ENCODE results near the gene MTRR.

MTRR gene

GRCh38 chr5:7869474-7870136 is 657 bp downstream of the MTRR start:
- no peaks in the 10 kb centered on the region for H3K9me3 Mint-ChIP-seq
- H3K27me3 Mint-ChIP-seq, result no peaks in the 10 kb centered on the region
- intact Hi-C loops (cut with micrococcal nuclease), result loop anchor here (10.0 kb wide), 1 partner anchor 585 kb away; no protein-coding TSS in a partner anchor
- peaks cover 68% of the 10 kb centered on the region for H3K36me3 Mint-ChIP-seq (ENCODE audit: low read depth)
- peak overlapping the region; percentile 82 for H3K27ac Mint-ChIP-seq
- peak overlapping the region; percentile 89 for H3K4me3 Mint-ChIP-seq
- peaks cover 61% of the 10 kb centered on the region for H3K4me1 Mint-ChIP-seq (ENCODE audit: low read depth)

- Mint-ChIP-seq H3K4me1 (ENCODE audit: low read depth) (peaks cover 65% of the 10 kb centered on the region), H3K27me3 (no peaks in the 10 kb centered on the region), H3K4me3 (no peak overlapping the region), H3K36me3 (ENCODE audit: low read depth) (peaks cover 65% of the 10 kb centered on the region), H3K9me3 (no peaks in the 10 kb centered on the region), H3K27ac (no peak overlapping the region)
- intact Hi-C loops (cut with micrococcal nuclease), result no loop called here
These were observed 2.7 kb downstream of the MTRR start for GRCh38 chr5:7871653-7872052.

GRCh38 chr5:7872517-7873130 is 3.7 kb downstream of the MTRR start:
- Mint-ChIP-seq H3K36me3 (ENCODE audit: low read depth) (peaks cover 74% of the 10 kb centered on the region), H3K4me3 (no peak overlapping the region), H3K4me1 (ENCODE audit: low read depth) (peaks cover 64% of the 10 kb centered on the region), H3K27ac (peak overlapping the region; percentile 26), H3K27me3 (no peaks in the 10 kb centered on the region), H3K9me3 (no peaks in the 10 kb centered on the region)
- intact Hi-C loops (cut with micrococcal nuclease), result no loop called here

- Mint-ChIP-seq H3K27me3 (no peaks in the 10 kb centered on the region), H3K4me3 (no peak overlapping the region), H3K36me3 (ENCODE audit: low read depth) (peaks cover 79% of the 10 kb centered on the region), H3K4me1 (ENCODE audit: low read depth) (peaks cover 64% of the 10 kb centered on the region), H3K27ac (peak overlapping the region; percentile 26), H3K9me3 (no peaks in the 10 kb centered on the region)
- intact Hi-C loops (cut with micrococcal nuclease), result no loop called here
These were observed 4.3 kb downstream of the MTRR start for GRCh38 chr5:7873216-7873615.

- intact Hi-C loops (cut with micrococcal nuclease), result no loop called here
- Mint-ChIP-seq H3K27ac (no peak overlapping the region), H3K27me3 (no peaks in the 10 kb centered on the region), H3K36me3 (ENCODE audit: low read depth) (peaks cover 75% of the 10 kb centered on the region), H3K4me3 (no peak overlapping the region), H3K9me3 (no peaks in the 10 kb centered on the region), H3K4me1 (ENCODE audit: low read depth) (peaks cover 73% of the 10 kb centered on the region)
These were observed 5.7 kb downstream of the MTRR start for GRCh38 chr5:7874639-7875038.

- Mint-ChIP-seq H3K4me1 (ENCODE audit: low read depth) (peaks cover 71% of the 10 kb centered on the region), H3K36me3 (ENCODE audit: low read depth) (peaks cover 80% of the 10 kb centered on the region), H3K9me3 (no peaks in the 10 kb centered on the region)
These were observed 6.2 kb downstream of the MTRR start for GRCh38 chr5:7875151-7875550.

GRCh38 chr5:7876867-7877266 is 7.9 kb downstream of the MTRR start:
- H3K4me1 Mint-ChIP-seq (ENCODE audit: low read depth), result peaks cover 68% of the 10 kb centered on the region
- intact Hi-C loops (cut with micrococcal nuclease), result no loop called here
- H3K27ac Mint-ChIP-seq, result no peak overlapping the region
- no peaks in the 10 kb centered on the region for H3K27me3 Mint-ChIP-seq
- no peaks in the 10 kb centered on the region for H3K9me3 Mint-ChIP-seq
- H3K36me3 Mint-ChIP-seq (ENCODE audit: low read depth), result peaks cover 85% of the 10 kb centered on the region
- H3K4me3 Mint-ChIP-seq, result no peak overlapping the region

More at GRCh38 chr5:7875151-7875550, 6.2 kb downstream of the MTRR start:
- no peak overlapping the region for H3K27ac Mint-ChIP-seq
- H3K27me3 Mint-ChIP-seq, result no peaks in the 10 kb centered on the region
- intact Hi-C loops (cut with micrococcal nuclease), result no loop called here
- H3K4me3 Mint-ChIP-seq, result no peak overlapping the region

GRCh38 chr5:7877851-7878250 is 8.9 kb downstream of the MTRR start:
- H3K4me1 Mint-ChIP-seq (ENCODE audit: low read depth), result peaks cover 62% of the 10 kb centered on the region

GRCh38 chr5:7878381-7878873 is 9.5 kb downstream of the MTRR start:
- H3K4me3 Mint-ChIP-seq, result no peak overlapping the region
- intact Hi-C loops (cut with micrococcal nuclease), result no loop called here
- H3K27me3 Mint-ChIP-seq, result no peaks in the 10 kb centered on the region
- no peaks in the 10 kb centered on the region for H3K9me3 Mint-ChIP-seq
- H3K27ac Mint-ChIP-seq, result peak overlapping the region; percentile 61
- H3K4me1 Mint-ChIP-seq (ENCODE audit: low read depth), result peaks cover 57% of the 10 kb centered on the region
- peaks cover 84% of the 10 kb centered on the region for H3K36me3 Mint-ChIP-seq (ENCODE audit: low read depth)

More at GRCh38 chr5:7877851-7878250, 8.9 kb downstream of the MTRR start:
- Mint-ChIP-seq H3K27ac (peak overlapping the region; percentile 61), H3K36me3 (ENCODE audit: low read depth) (peaks cover 84% of the 10 kb centered on the region), H3K9me3 (no peaks in the 10 kb centered on the region), H3K4me3 (no peak overlapping the region), H3K27me3 (no peaks in the 10 kb centered on the region)
- intact Hi-C loops (cut with micrococcal nuclease), result no loop called here

- no peaks in the 10 kb centered on the region for H3K9me3 Mint-ChIP-seq
- H3K27me3 Mint-ChIP-seq, result no peaks in the 10 kb centered on the region
- H3K4me1 Mint-ChIP-seq (ENCODE audit: low read depth), result peaks cover 49% of the 10 kb centered on the region
- intact Hi-C loops (cut with micrococcal nuclease), result no loop called here
- H3K36me3 Mint-ChIP-seq (ENCODE audit: low read depth), result peaks cover 92% of the 10 kb centered on the region
- H3K4me3 Mint-ChIP-seq, result no peak overlapping the region
- peak overlapping the region; percentile 66 for H3K27ac Mint-ChIP-seq
These were observed 12.1 kb downstream of the MTRR start for GRCh38 chr5:7881091-7881490.

GRCh38 chr5:7881816-7882215 is 12.9 kb downstream of the MTRR start:
- H3K4me1 Mint-ChIP-seq (ENCODE audit: low read depth), result peaks cover 42% of the 10 kb centered on the region
- H3K27ac Mint-ChIP-seq, result no peak overlapping the region

GRCh38 chr5:7882926-7883325 is 14.0 kb downstream of the MTRR start:
- intact Hi-C loops (cut with micrococcal nuclease), result no loop called here
- peaks cover 36% of the 10 kb centered on the region for H3K4me1 Mint-ChIP-seq (ENCODE audit: low read depth)
- H3K9me3 Mint-ChIP-seq, result no peaks in the 10 kb centered on the region
- no peaks in the 10 kb centered on the region for H3K27me3 Mint-ChIP-seq
- no peak overlapping the region for H3K4me3 Mint-ChIP-seq
- H3K27ac Mint-ChIP-seq, result no peak overlapping the region
- peaks cover 92% of the 10 kb centered on the region for H3K36me3 Mint-ChIP-seq (ENCODE audit: low read depth)

More at GRCh38 chr5:7881816-7882215, 12.9 kb downstream of the MTRR start:
- intact Hi-C loops (cut with micrococcal nuclease), result no loop called here
- H3K4me3 Mint-ChIP-seq, result no peak overlapping the region
- H3K36me3 Mint-ChIP-seq (ENCODE audit: low read depth), result peaks cover 92% of the 10 kb centered on the region
- no peaks in the 10 kb centered on the region for H3K9me3 Mint-ChIP-seq
- H3K27me3 Mint-ChIP-seq, result no peaks in the 10 kb centered on the region

GRCh38 chr5:7884491-7885267 is 15.7 kb downstream of the MTRR start:
- Mint-ChIP-seq H3K4me3 (no peak overlapping the region), H3K9me3 (no peaks in the 10 kb centered on the region), H3K4me1 (ENCODE audit: low read depth) (peaks cover 20% of the 10 kb centered on the region), H3K27me3 (no peaks in the 10 kb centered on the region), H3K36me3 (ENCODE audit: low read depth) (peaks cover 97% of the 10 kb centered on the region), H3K27ac (no peak overlapping the region)
- intact Hi-C loops (cut with micrococcal nuclease), result no loop called here

Data from dendritic cell treated with granulocyte-macrophage colony-stimulating factor and Interleukin-4, amounts not matched to agents 40 ng/mL and 50 ng/mL, for 4 days (primary cell).